LNCaP clone FGC (cell line): ENCODE data around the gene SLC35G3.
"Not testable (repeated sequence)": the region's sequence is repeated elsewhere in the genome, so short reads cannot be mapped to it uniquely, and the experiment has no call there.

ENCODE experiments used
- DNase-seq: peaks from one replicate; pipeline ENCODE4 v3.0.0-alpha.2; 2011; ENCODE audit warnings: low read depth
- H3K4me3 ChIP-seq: 2 replicates; pipeline ENCODE4 v1.5.1; 2011; ENCODE audit warnings: mild to moderate bottlenecking, low read depth, low read length, control low read depth
- TF ChIP-seq, protein P1 (sequence below): IDR thresholded peaks from 2 replicates; pipeline ENCODE4 v1.5.1; 2012; ENCODE audit warnings: mild to moderate bottlenecking; ENCODE audit not compliant: control insufficient read depth, insufficient read depth; ENCODE audit errors: extremely low read depth

SLC35G3 gene

DNA sequence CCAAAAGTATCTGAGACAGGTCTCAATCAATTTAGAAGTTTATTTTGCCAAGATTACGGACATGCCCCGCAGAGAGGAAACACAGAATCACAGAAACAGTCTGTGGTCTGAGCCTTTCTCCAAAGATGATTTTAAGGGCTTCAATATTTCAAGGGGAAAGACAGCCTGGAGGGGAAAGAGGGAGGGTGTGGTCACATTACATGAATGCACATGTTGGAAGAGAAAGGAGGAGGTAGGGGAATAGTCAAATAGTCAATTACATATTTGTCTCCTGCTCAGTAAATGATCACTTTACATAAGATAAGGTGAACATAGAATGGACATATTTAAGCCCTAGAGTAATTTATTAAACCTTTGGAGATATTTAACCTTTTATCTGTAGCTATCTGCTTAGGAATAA is 34.3 kb downstream of the SLC35G3 start:
- no peak overlapping the region for H3K4me3 ChIP-seq
- TF ChIP-seq, protein P1, sequence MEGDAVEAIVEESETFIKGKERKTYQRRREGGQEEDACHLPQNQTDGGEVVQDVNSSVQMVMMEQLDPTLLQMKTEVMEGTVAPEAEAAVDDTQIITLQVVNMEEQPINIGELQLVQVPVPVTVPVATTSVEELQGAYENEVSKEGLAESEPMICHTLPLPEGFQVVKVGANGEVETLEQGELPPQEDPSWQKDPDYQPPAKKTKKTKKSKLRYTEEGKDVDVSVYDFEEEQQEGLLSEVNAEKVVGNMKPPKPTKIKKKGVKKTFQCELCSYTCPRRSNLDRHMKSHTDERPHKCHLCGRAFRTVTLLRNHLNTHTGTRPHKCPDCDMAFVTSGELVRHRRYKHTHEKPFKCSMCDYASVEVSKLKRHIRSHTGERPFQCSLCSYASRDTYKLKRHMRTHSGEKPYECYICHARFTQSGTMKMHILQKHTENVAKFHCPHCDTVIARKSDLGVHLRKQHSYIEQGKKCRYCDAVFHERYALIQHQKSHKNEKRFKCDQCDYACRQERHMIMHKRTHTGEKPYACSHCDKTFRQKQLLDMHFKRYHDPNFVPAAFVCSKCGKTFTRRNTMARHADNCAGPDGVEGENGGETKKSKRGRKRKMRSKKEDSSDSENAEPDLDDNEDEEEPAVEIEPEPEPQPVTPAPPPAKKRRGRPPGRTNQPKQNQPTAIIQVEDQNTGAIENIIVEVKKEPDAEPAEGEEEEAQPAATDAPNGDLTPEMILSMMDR: no peak

DNA sequence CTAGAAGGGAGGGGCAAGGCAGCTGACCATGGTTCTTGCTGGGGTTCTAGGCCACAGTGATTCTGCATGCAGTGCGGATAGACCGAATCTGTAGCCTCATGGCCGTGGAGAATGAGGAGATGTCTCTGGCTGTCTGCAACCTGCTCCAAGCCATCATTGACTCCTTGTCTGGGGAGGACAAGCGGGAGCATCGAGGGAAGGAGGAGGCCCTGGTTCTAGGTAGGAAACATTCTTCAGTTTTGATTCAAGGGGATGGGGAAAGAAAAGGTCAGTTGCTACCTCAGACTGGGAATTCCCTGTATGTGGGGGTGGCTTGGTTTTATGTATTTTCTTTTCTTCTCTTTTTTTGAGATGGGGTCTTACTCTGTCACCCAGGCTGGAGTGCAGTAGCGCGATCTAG is 38.9 kb downstream of the SLC35G3 start:
- TF ChIP-seq, protein P1: no peak
- DNase-seq: no peak
- no peak overlapping the region for H3K4me3 ChIP-seq

More for the DNA sequence above, 34.3 kb downstream of the SLC35G3 start:
- DNase-seq: no peak

DNA sequence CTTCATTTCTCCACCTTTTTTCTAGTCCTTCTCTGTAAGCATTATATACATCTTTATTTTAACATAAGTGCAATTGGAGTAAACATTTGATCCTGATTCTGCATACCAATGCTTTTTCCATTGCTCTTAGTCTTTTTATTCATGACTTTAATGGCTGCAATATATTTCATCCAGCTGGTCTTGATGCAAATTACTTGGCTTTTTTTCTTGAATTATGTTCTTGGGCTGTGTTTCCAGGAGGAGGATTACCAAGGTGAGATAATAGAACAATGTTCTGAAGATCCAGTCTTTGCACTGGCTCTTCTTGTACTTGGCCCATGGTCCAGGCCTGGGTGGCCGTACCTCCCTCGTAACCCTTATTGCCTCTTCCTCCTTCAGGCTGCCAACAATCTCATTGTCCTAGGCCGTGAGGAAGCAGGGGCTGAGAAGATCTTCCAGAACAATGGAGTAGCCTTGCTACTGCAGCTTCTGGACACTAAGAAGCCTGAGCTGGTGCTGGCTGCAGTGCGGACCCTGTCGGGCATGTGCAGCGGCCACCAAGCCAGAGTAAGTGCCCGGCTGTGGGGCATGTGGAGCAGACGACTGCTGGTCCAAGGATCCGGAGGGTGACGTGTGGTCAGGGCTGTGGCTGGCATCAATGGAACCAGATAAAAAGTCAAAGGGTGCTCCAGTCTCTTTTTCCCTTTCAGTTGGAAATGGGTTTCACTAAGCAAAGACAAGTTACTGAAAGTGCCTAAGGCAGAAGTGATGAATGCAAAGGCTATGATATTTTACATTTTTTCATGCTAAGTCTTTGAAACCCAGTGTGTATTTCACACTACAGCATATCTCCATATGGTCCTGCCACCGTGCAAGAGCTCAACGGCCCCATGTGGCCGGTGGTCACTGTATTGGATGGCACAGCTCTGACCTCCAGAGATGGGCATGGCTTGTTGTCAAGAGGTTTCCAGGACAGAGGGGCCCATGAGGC is 39.7 kb downstream of the SLC35G3 start:
- TF ChIP-seq, protein P1: no peak
- no peak for DNase-seq
- H3K4me3 ChIP-seq: no peak overlapping the region

DNA sequence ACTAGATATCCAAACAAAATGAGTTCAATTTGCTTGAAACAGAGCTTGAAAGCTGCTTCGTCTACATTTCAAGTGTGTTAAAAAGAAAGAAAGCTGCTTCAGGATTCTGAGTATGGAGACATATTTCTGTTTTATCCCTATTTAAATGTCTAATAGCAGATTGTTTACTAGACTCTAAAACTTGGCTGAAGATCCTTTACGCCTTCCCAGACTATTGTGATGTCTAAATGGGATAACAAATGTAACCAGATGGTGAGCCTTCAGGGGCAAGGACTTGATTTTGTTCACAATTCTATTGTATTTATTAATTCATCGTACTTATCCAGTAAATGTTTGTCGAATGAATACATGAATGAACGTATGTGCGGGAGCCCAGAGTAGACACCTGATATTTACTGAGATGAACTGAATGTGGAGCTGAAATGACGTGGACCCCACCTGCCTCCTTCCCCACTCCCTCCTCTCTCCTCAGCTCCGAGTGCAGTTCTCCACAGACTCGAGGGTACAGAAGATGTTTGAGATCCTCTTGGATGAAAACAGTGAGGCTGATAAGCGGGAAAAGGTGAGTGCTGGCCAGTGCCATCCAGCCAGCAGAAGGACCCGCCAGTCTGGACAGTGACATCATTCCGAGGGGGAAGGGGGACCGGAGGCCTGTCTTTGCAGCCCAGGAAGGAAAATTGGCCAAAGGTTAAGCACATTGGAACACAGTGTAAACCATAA is 41.6 kb downstream of the SLC35G3 start:
- TF ChIP-seq, protein P1: no peak
- no peak overlapping the region for H3K4me3 ChIP-seq
- DNase-seq: no peak

DNA sequence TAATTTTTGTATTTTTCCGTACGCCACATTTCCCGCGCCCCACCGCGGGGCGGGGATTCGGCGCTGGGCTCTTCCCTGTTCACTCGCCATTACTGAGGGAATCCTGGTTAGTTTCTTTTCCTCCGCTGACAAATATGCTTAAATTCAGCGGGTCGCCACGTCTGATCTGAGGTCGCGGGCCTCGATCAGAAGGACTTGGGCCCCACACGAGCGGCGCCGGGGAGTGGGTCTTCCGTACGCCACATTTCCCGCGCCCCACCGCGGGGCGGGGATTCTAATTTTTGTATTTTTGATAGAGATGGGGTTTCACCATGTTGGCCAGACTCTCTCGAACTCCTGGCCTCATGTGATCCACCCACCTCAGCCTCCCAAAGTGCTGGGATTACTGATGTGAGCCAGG is 43.1 kb downstream of the SLC35G3 start:
- DNase-seq, H3K4me3 ChIP-seq: not testable (repeated sequence)

DNA sequence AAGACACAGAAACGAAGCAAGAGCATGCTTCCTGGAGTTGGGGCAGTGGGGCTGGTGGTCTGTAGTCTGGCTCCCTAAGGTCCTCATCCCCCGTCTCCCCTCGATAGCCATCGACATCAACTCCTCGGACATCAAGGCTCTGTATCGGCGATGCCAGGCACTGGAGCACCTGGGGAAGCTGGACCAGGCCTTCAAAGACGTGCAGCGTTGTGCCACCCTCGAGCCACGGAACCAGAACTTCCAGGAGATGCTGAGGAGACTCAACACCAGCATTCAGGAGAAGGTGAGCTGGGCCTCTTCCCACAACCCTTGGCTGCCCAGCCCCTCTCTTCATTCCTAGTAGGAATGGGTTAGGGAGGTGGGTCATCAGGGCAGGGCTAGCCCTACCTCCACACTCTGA is 44.3 kb downstream of the SLC35G3 start:
- no peak for DNase-seq
- no peak overlapping the region for H3K4me3 ChIP-seq
- TF ChIP-seq, protein P1: no peak

DNA sequence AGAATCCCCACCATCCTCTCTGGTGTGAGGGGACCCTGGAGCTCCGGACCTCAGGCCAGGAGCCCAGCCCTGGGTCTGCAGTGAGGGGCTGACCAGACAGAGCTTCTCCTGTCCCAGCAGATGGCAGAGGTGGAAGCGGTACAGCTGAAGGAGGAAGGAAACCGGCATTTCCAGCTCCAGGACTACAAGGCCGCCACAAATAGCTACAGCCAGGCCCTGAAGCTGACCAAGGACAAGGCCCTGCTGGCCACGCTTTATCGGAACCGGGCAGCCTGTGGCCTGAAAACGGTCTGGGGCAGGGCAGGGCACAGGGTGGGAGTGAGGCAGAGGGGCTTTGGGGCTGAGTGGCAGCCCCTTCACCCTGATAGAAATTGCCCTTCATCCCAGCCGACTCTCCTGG is 46.0 kb downstream of the SLC35G3 start:
- TF ChIP-seq, protein P1: no peak
- DNase-seq: no peak
- H3K4me3 ChIP-seq: no peak overlapping the region
